ENCODE measurements around the gene HRNR.
"Not testable (repeated sequence)": the region's sequence is repeated elsewhere in the genome, so short reads cannot be mapped to it uniquely, and the experiment has no call there.

Gene HRNR

DNA sequence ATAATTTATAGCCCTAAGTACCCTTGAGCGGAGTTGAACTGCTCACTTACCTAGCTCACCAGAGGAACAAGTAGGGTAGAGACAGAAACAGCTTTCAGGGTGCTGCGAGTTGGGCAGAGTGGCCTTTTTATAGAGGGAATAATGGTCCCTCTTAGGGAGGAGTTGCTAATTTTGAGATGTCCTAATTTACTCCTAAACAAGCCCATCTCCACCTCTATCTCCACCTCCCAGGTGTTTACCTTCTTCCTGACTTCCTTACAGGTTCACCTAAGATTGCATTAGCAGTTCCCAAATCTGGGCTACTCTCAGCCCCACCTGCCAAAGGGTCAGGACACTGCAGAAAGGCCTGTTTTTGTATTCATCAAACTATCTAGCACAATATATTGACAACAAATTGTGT, at the start of gene HRNR:
Gene HRNR (minus strand): TSS at position 101 of the 400 bp plus-strand sequence. CDS start 940 bp downstream, outside the sequence.
- DNase-seq: no peak

DNA sequence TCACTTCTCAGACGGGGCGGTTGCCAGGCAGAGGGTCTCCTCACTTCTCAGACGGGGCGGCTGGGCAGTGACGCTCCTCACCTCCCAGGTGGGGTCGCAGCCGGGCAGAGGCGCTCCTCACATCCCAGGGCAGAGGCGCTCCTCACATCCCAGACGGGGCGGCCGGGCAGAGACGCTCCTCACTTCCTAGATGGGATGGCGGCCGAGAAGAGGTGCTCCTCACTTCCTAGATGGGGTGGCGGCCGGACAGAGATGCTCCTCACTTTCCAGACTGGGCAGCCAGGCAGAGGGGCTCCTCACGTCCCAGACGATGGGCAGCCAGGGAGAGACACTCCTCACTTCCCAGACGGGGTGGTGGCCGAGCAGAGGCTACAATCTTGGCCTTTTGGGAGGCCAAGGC, 32.4 kb upstream of the HRNR start:
- DNase-seq: not testable (repeated sequence)

DNA sequence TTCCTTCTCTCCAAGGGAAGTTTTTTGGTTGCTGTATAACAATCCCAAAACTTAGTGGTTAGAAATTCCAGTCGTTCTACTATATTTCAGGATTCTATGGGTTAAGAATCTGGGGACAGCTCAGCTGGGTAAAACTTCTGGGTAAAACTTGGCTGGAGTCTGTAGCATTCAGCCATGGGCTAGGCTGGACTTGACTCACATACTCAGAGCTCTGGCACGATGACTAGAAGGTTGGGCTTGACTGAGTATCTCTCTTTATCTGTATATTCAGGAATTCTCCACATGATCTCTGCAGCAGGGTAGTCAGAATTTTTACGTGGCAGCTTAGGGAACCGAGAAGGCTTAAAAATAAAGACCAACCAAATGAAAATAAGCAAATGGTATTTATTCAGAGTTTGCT, 28.2 kb upstream of the HRNR start:
- no peak for DNase-seq

DNA sequence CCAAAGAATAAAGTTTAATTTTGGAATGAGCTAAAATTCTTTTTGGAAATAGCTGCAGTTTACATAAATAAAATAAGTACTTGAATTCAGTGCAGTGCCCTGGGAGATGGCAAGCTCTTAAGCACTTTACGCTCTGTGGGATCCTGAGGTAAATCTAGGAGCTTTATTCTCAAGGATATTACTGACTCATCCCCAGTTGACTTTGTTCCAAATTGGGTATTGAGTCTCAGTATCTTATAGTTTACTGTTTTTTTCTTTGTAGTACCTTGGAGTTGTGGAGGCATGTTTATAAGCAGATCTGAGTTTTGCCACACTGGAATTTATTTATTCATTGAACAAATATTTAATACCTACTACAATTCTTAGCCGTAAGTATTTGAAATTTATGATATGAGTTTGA, 27.4 kb upstream of the HRNR start:
- no peak for DNase-seq

GRCh38 chr1:152247316-152247715, 23.3 kb upstream of the HRNR start:
- DNase-seq: no peak

GRCh38 chr1:152244576-152245273, 20.7 kb upstream of the HRNR start:
- DNase-seq: no peak

DNA sequence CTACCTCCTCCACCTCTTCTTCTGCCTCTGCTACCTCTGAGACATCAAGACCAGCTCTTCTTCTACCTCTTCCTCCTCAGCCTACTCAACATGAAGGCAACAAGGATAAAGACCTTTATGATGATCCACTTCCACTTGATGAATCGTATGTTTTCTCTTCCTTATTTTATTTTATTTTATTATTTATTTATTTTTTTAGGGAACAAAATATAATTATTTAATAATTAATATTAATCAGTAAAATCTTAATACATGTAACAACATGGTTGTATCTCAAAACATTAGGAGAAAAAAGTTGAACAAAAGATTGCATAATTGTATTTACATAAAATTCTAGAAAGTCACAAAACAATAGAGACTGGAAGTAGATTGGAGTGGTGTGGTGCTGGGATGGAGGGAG, 13.1 kb upstream of the HRNR start:
- DNase-seq: no peak

DNA sequence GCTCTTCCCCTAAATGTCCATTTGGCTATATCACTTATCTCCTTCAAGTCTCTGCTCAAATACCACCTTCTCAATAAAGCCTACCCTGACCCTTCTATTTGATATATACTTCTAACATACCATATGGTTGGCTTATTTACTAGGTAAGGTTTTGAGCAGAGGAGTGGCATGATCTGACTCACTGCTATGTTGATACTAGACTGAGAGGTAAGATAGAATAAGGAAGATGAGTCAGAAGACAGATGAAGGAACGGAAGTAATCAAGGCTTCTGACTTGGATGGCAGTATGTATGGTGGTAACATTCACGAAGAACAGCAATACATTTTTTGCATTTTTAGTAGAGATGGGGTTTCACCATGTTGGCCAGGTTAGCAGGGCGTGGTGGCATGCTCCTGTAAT, 4.8 kb upstream of the HRNR start:
- no peak for DNase-seq

DNA sequence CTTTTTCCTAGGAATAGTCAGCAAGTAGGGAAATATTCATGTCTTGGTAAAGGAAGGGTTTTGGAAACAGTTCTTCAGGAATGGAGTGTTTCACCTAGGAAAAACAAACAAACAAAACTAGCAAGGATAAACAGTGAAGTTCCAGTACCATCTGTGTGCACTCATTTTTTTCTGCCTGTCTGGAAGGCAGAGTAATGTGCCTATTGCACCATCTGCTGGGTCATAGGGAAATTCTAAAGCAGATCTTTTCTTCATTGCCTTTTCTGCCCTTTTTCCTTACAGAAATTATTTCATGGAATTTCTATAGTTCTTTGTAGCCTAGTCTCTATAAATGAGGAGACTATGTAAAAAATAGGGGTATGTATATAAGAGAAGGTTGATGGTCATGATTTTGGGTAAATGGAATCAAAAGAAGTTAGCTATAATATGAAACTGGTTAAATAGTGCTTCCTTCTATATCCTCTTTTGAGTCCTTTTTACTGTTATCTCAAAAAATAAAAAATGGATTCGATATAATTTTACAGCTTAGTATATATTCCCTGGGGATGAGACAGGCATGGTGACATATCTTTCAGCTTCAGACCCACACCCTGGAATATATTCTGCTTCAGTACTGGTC, 3.4 kb upstream of the HRNR start:
- no peak for DNase-seq

DNA sequence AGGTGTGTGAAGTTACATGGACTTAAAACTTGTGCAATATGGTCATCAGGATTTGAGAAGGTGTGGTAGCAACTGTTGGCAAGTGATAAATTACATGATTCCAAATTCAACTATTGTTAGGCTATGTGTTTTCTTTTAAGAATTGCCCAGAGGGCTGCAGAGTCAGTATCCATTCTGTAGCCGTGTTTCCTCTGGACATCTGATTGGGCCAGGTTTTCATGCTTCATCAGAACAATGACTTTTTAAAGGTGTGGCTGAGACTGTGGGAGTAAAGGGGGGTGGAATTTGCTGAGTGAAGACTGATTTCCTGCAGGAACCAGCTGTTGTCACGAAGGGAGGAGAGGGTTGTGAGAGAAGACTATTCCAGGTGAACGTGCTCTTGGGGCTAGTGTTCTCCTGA, 1.7 kb upstream of the HRNR start:
- DNase-seq: no peak

DNA sequence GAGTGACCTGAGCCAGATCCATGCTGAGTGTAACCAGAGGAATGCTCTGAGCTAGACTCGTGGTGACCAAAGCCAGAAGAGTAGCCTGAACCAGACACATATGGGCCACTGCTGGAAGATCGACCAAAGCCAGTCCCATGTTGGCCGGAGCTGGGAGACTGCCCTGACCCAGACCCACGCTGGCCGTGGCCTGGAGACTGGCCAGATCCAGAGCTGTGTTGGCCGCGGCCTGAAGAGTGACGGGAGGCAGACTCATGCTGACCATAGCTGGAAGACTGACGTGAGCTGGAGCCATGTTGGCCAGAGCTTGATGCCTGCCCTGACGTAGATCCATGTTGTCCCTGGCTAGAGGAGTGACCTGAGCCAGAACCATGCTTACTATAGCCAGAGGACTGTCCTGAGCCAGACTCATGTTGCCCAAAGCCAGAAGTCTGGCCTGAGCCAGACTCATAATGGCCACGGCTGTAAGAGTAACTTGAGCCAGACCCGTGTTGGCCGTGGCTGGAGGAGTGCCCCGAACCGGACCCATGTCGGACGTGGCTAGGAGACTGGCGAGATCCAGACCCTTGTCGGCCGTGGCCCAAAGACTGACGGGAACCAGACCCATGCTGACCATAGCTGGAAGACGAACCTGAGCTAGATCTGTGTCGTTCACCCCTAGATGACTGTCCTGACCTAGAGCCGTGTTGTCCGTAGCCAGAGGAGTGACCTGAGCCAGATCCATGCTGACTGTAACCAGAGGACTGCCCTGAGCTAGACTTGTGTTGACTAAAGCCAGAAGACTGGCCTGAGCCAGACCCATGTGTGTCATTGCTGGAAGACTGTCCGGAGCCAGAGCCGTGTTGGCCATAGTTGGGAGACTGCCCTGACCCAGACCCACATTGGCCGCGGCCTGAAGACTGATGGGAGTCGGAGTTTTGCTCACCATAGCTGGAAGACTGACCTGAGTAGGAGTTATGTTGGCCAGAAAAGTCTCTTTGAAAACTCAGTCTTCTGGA, 3.5 kb downstream of the HRNR start:
- DNase-seq: no peak

- not testable (repeated sequence) for DNase-seq
Measured at GRCh38 chr1:152219438-152219837, 4.6 kb downstream of the HRNR start.

GRCh38 chr1:152218762-152219436, 5.1 kb downstream of the HRNR start:
- DNase-seq: no peak

- DNase-seq: not testable (repeated sequence)
Measured at GRCh38 chr1:152215604-152216003, 8.4 kb downstream of the HRNR start.

GRCh38 chr1:152214911-152215310, 9.1 kb downstream of the HRNR start:
- DNase-seq: not testable (repeated sequence)

GRCh38 chr1:152198982-152199381, 25.0 kb downstream of the HRNR start:
- DNase-seq: peak in 1 of 2 experiments; percentile 4

DNA sequence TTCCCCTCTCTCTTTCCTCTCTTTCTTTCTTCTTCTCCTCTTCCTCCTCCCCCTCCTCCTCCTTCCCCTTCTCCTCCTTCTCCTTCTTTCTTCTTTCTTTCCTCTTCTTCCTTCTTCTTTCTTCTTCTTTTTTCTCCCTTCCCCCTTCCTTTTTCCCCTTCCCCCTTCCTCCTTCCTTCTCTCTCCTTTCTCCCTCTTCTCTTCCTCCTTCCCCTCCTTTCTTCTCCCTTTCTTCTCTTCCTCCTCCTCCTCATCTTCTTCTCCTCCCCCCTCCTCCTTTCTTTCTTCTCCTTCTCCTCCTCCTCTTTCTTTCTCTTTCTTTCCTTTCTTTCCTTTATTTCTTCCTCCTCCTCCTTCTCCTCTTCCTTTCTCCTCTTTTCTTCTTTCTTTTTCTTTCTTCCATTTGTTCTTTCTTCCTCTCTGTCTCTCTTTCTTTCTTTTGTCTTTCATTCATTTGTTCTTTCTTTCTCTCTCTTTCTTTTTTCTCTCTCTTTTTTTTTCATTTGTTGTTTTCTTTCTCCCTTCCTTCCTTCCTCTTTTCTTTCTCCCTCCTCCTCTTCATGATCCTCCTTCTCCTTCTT, 26.5 kb downstream of the HRNR start:
- DNase-seq: no peak

DNA sequence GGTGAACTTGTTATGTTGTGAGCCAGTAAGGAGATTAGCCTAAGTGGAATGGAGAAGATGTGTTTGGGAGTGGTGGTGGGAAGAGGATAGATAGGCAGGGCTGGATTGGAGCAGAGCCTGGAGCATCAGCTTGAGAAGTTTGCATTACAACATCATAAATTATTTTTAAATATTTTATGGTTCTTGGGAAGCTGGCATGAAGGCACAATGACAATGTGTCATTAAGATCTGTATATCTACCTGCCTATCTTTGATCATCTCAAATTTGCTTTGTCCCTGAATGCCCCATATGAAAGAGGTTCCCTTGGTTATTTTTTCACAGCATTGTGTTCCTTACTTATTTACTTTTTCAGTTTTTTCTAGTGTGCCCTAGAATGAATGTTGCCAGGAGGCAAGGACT, 32.3 kb downstream of the HRNR start:
- no peak for DNase-seq

DNA sequence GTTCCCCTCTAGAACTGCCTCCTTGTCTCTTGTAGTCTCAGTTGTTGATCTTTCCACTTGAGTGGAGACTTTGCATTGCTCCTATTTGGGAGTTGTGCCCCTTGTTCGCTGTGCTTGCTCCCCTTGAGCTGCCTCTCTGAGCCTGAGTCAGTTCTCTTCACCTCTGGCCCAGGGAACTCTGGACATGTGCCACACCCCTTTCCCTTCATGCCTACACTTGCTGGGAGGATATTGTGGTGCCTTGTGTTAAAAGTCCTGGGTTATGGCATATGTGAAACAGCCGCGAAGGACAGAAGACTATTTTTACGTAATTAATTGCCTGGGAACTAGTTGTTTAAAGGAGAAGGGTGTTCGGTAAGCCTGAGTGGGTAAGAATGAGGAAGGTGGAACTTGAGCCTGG, 32.7 kb downstream of the HRNR start:
- DNase-seq: no peak

GRCh38 chr1:152190589-152190988, 33.4 kb downstream of the HRNR start:
- no peak for DNase-seq

DNA sequence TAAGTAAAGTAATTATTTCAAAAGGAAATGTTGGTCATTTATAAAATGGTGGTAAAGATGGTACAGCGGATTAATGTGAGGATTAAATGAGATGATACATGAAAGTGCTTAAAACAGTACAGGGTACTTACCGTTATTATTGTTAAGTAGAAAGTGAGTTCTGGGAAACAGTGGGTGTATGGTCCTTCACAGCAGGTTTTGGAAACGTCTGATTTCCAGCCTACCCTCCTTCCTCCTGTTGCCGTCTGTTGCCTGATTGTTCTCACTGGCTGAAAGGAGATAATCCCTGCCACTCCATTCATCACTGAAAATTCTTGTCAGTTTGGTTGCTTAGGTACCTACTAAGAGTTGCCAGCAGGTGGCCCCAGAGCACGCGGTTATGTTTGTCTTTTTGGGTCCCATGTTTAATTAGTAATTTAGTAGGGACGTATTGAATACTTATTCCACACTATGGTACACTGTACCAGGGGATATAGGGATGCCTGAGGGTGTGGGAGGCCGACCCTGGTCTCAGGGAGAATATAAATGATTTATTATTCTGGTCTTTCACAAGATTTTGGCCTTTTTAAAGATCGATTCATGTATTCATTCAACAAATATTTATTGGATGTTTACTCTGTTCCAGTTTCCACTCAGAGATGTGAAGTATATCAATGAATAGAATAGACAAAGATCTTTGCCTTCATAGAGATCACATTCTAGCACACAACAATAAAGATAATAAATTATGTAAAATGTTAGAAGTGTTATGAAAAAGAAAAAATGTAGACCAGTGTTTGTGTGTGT, 34.1 kb downstream of the HRNR start:
- DNase-seq: peak; percentile 61 to 71
